H1 (cell line): ENCODE results near the gene RANBP9. TPM values are rescaled to one million over a fixed set of nuclear protein-coding genes. Genes with fewer than 3 reads are reported as not detected.

Experiments
- CTCF ChIA-PET: fragments of 300-600 bp; sonication (Branson Sonifier 250); formaldehyde crosslinking; loops from one replicate; lab custom pipeline; 2021; ENCODE audit not compliant: partially characterized antibody; lab: Charles Lee
- POLR2A ChIA-PET: fragments of 300-600 bp; sonication (Branson Sonifier 250); formaldehyde crosslinking; loops from one replicate; lab custom pipeline; 2021; ENCODE audit warnings: inconsistent platforms; ENCODE audit not compliant: partially characterized antibody; lab: Charles Lee
- DNase-seq, 2 experiments: peaks; one replicate each; pipeline versions ENCODE4 v3.0.0 to v3.0.0-alpha.2; 2010 to 2022; ENCODE audit warnings: low spot score in 2 of 2, low read depth in 1 of 2, mixed read lengths in 1 of 2
- FAIRE-seq: peaks from 2 replicates; lab custom pipeline; 2011; peaks lifted over from hg19 to GRCh38; lab: Jason Lieb, UNC
- H2AFZ ChIP-seq: 2 replicates; pipeline ENCODE4 v1.8.1; 2012; ENCODE audit warnings: low read length, inconsistent platforms
- H2AK5ac ChIP-seq: 2 replicates; pipeline ENCODE4 v1.6.1; 2013; ENCODE audit warnings: low read depth, low read length
- H2BK120ac ChIP-seq: replicated peaks from 2 replicates; pipeline ENCODE3; 2013; ENCODE audit warnings: low read depth, low read length, inconsistent platforms
- H2BK12ac ChIP-seq: 2 replicates; pipeline ENCODE4 v1.6.1; 2013; ENCODE audit warnings: low read depth, low read length
- H2BK15ac ChIP-seq: 2 replicates; pipeline ENCODE4 v1.6.1; 2013; ENCODE audit warnings: low read length
- H2BK20ac ChIP-seq: 2 replicates; pipeline ENCODE4 v1.6.1; 2013; ENCODE audit warnings: low read length
- H2BK5ac ChIP-seq: 2 replicates; pipeline ENCODE4 v1.6.1; 2013; ENCODE audit warnings: low read depth, low read length
- H3K14ac ChIP-seq: 2 replicates; pipeline ENCODE4 v1.6.1; 2013; ENCODE audit warnings: inconsistent platforms; ENCODE audit not compliant: insufficient read length
- H3K18ac ChIP-seq: 2 replicates; pipeline ENCODE4 v1.6.1; 2013; ENCODE audit warnings: low read length; ENCODE audit errors: extremely low read depth
- H3K23ac ChIP-seq: 2 replicates; pipeline ENCODE4 v1.6.1; 2013; ENCODE audit warnings: inconsistent platforms; ENCODE audit not compliant: insufficient read length
- H3K23me2 ChIP-seq: 2 replicates; pipeline ENCODE4 v1.6.1; 2013; ENCODE audit warnings: low read depth, low read length
- H3K27ac ChIP-seq: 2 replicates; pipeline ENCODE4 v1.6.1; 2011; ENCODE audit warnings: low read depth, low read length, inconsistent platforms
- H3K27me3 ChIP-seq, 4 experiments: replicated peaks in 1 of 4; 1 replicate in 1 of 4; 2 replicates in 3 of 4; pipeline versions ENCODE4 v1.6.1 to v1.8.1; 2011 to 2013; ENCODE audit warnings: low read length in 3 of 4, mild to moderate bottlenecking in 3 of 4, inconsistent platforms in 2 of 4, mixed read lengths in 2 of 4, moderate library complexity in 1 of 4; ENCODE audit not compliant: control insufficient read depth in 3 of 4, insufficient read depth in 3 of 4; ENCODE audit errors: extremely low read depth in 1 of 4
- H3K36me3 ChIP-seq, 4 experiments: 2 replicates each; pipeline versions ENCODE4 v1.6.1 to v1.8.1; 2011 to 2013; ENCODE audit warnings: mild to moderate bottlenecking in 4 of 4, low read length in 3 of 4, moderate library complexity in 2 of 4, control low read depth in 1 of 4, inconsistent platforms in 1 of 4; ENCODE audit not compliant: insufficient read depth in 4 of 4, control insufficient read depth in 2 of 4
- H3K4ac ChIP-seq: replicated peaks from 2 replicates; pipeline ENCODE3; 2013; ENCODE audit warnings: low read length, low read depth, mixed read lengths, inconsistent platforms; ENCODE audit not compliant: insufficient read length
- H3K4me1 ChIP-seq, 4 experiments: replicated peaks in 1 of 4; 1 replicate in 1 of 4; 2 replicates in 3 of 4; pipeline versions ENCODE4 v1.6.1 to v1.8.1; 2011 to 2013; ENCODE audit warnings: low read length in 3 of 4, inconsistent platforms in 2 of 4, mixed read lengths in 1 of 4; ENCODE audit not compliant: insufficient read depth in 4 of 4, control insufficient read depth in 3 of 4
- H3K4me2 ChIP-seq, 2 experiments: 2 replicates each; pipeline versions ENCODE4 v1.6.1 to v1.8.1; 2011 to 2013; ENCODE audit warnings: low read depth in 2 of 2, low read length in 2 of 2, control low read depth in 1 of 2, inconsistent platforms in 1 of 2, mild to moderate bottlenecking in 1 of 2; ENCODE audit not compliant: insufficient read depth in 1 of 2
- H3K4me3 ChIP-seq, 4 experiments: fragments of 200-600, 300-600 bp in 1 of 4; sonication (generic), shearing (Covaris generic), sonication (Bioruptor Twin) in 1 of 4; 2 replicates each; pipeline versions ENCODE4 v1.5.1 to v1.8.1; 2011 to 2016; ENCODE audit warnings: low read length in 4 of 4, low read depth in 3 of 4, control low read depth in 2 of 4, inconsistent platforms in 2 of 4, mild to moderate bottlenecking in 2 of 4, mixed read lengths in 1 of 4, moderate library complexity in 1 of 4; ENCODE audit not compliant: insufficient read depth in 2 of 4; ENCODE audit errors: extremely low read depth in 1 of 4
- H3K56ac ChIP-seq: replicated peaks from 2 replicates; pipeline ENCODE3; 2013; ENCODE audit warnings: low read depth, mild to moderate bottlenecking, mixed read lengths, low read length, inconsistent platforms; ENCODE audit not compliant: insufficient read length
- H3K79me1 ChIP-seq: 2 replicates; pipeline ENCODE4 v1.6.1; 2013; ENCODE audit warnings: low read depth, low read length, control low read depth
- H3K79me2 ChIP-seq, 2 experiments: 2 replicates each; pipeline versions ENCODE4 v1.6.1 to v1.8.1; 2012 to 2013; ENCODE audit warnings: low read length in 2 of 2, mild to moderate bottlenecking in 2 of 2, inconsistent platforms in 1 of 2; ENCODE audit not compliant: insufficient read depth in 2 of 2, control insufficient read depth in 1 of 2
- H3K9ac ChIP-seq, 4 experiments: replicated peaks in 1 of 4; 1 replicate in 1 of 4; 2 replicates in 3 of 4; pipeline versions ENCODE4 v1.6.1 to v1.8.1; 2011 to 2013; ENCODE audit warnings: low read depth in 3 of 4, low read length in 3 of 4, control low read depth in 2 of 4, mild to moderate bottlenecking in 2 of 4, moderate library complexity in 2 of 4, inconsistent platforms in 1 of 4; ENCODE audit errors: extremely low read depth in 1 of 4
- H3K9me3 ChIP-seq, 2 experiments: 2 replicates each; pipeline versions ENCODE4 v1.6.1 to v1.8.1; 2012 to 2013; ENCODE audit warnings: mild to moderate bottlenecking in 2 of 2, moderate library complexity in 2 of 2, control low read depth in 1 of 2, inconsistent platforms in 1 of 2, low read depth in 1 of 2, low read length in 1 of 2, mixed read lengths in 1 of 2; ENCODE audit not compliant: insufficient read depth in 2 of 2
- H4K20me1 ChIP-seq, 2 experiments: replicated peaks in 1 of 2; 2 replicates each; pipeline versions ENCODE3 to v1.8.1; 2011 to 2013; ENCODE audit warnings: inconsistent platforms in 2 of 2, low read length in 2 of 2, mild to moderate bottlenecking in 1 of 2; ENCODE audit not compliant: insufficient read depth in 2 of 2, control insufficient read depth in 1 of 2
- H4K5ac ChIP-seq: 2 replicates; pipeline ENCODE4 v1.6.1; 2013; ENCODE audit warnings: low read length, low read depth, mixed read lengths, inconsistent platforms; ENCODE audit not compliant: insufficient read length
- H4K8ac ChIP-seq: 2 replicates; pipeline ENCODE4 v1.8.0; 2013; ENCODE audit warnings: mild to moderate bottlenecking, moderate library complexity, low read length, inconsistent platforms; ENCODE audit not compliant: insufficient read depth; ENCODE audit errors: extremely low read depth
- H4K91ac ChIP-seq: replicated peaks from 2 replicates; pipeline ENCODE3; 2013; ENCODE audit warnings: low read length, mixed read lengths, inconsistent platforms; ENCODE audit not compliant: insufficient read length
- CBX8 ChIP-seq: fragments of 300-800, 300-1000 bp; sonication (generic); IDR thresholded peaks from 2 replicates; pipeline ENCODE4 v1.7.1; 2016; ENCODE audit warnings: low read depth, low read length, borderline replicate concordance
- CEBPB ChIP-seq: IDR thresholded peaks from 2 replicates; pipeline ENCODE4 v1.6.1; 2012; ENCODE audit warnings: low read depth, low read length
- CHD2 ChIP-seq: IDR thresholded peaks from 2 replicates; pipeline ENCODE4 v1.6.1; 2012; ENCODE audit warnings: low read length, improper control_type of control experiment
- CTBP2 ChIP-seq: IDR thresholded peaks from 2 replicates; pipeline ENCODE4 v1.7.0; 2011; ENCODE audit warnings: borderline replicate concordance, mild to moderate bottlenecking, moderate library complexity, mixed read lengths, low read length; ENCODE audit not compliant: insufficient read depth, insufficient read length
- NANOG ChIP-seq: IDR thresholded peaks from 2 replicates; pipeline ENCODE4 v1.6.1; 2011; ENCODE audit warnings: low read length, low read depth, mild to moderate bottlenecking, inconsistent platforms; ENCODE audit not compliant: insufficient read depth, poor library complexity, severe bottlenecking
- POLR2AphosphoS5 ChIP-seq: IDR thresholded peaks from 2 replicates; pipeline ENCODE4 v1.6.1; 2011; ENCODE audit warnings: low read depth, low read length
- POU5F1 ChIP-seq: IDR thresholded peaks from 2 replicates; pipeline ENCODE4 v1.6.1; 2011; ENCODE audit warnings: low read depth, mild to moderate bottlenecking, low read length, moderate library complexity
- RAD21 ChIP-seq, 2 experiments: IDR thresholded peaks in 1 of 2; conservative IDR thresholded peaks in 1 of 2; 2 replicates each; pipeline ENCODE4 v1.6.1; 2011; ENCODE audit warnings: low read depth in 2 of 2, low read length in 2 of 2, improper control_type of control experiment in 1 of 2, inconsistent platforms in 1 of 2, mild to moderate bottlenecking in 1 of 2, moderate library complexity in 1 of 2
- RFX5 ChIP-seq: IDR thresholded peaks from 2 replicates; pipeline ENCODE4 v1.6.1; 2011; ENCODE audit warnings: low read depth, low read length, improper control_type of control experiment, borderline replicate concordance
- SUZ12 ChIP-seq: fragments of 200-600 bp; sonication (generic); IDR thresholded peaks from 2 replicates; pipeline ENCODE4 v1.6.1; 2012; ENCODE audit warnings: mild to moderate bottlenecking, inconsistent platforms, low read length, moderate library complexity, mixed read lengths
- TAF1 ChIP-seq: IDR thresholded peaks from 2 replicates; pipeline ENCODE4 v1.6.1; 2011; ENCODE audit warnings: mild to moderate bottlenecking, low read depth, low read length
- USF2 ChIP-seq: IDR thresholded peaks from 2 replicates; pipeline ENCODE4 v1.6.1; 2011; ENCODE audit warnings: low read length, improper control_type of control experiment
- polyA plus RNA-seq, 7 experiments: library from polyadenylated mRNA; depleted of rRNA in 3 of 7; stranded (reverse) in 5 of 7; unstranded in 2 of 7; fragments of >200 nt in 5 of 7; fragments of 200-250 nt in 2 of 7; gene quantifications; 1 replicate in 5 of 7; 2 replicates in 1 of 7; 4 replicates in 1 of 7; pipeline versions ENCODE4 v1.2.1 to v1.2.3, GENCODE V29; 2011 to 2013; ENCODE audit warnings: missing spikeins in 2 of 7, mixed read lengths in 2 of 7
- total RNA-seq: library from RNA; stranded (reverse); fragmentation: NEBNext Ultra II Directional; extraction: Animal tissue kit (Norgen Biotek cat#: 25700); gene quantifications from 2 replicates; pipeline ENCODE4 v1.2.1, GENCODE V29; 2021

RANBP9 gene
- total and polyA plus RNA-seq, 2 of the 8 experiments (the other 6 are each of a cell fraction or from before 2014, with no cell fraction given), result 13.0 to 36.7 TPM

GRCh38 chr6:13703496-13703895, 8.1 kb downstream of the RANBP9 start:
- Histone ChIP-seq H2BK5ac (no peak overlapping the region), H3K9ac (no peak overlapping the region), H3K4me1 (peaks cover 0 to 6% (median 2%) of the 10 kb centered on the region in 4 experiments; a peak in 3 of 7 replicates), H2BK120ac (no peak overlapping the region), H3K36me3 (no peaks in the 10 kb centered on the region; a peak in 1 of 8 replicates), H4K91ac (no peak overlapping the region), H3K27me3 (no peaks in the 10 kb centered on the region), H3K9me3 (no peaks in the 10 kb centered on the region), H2AFZ (no peak overlapping the region), H4K5ac (no peak overlapping the region), H3K56ac (no peak overlapping the region), H3K23ac (no peak overlapping the region), H2AK5ac (no peak overlapping the region), H3K79me2 (peaks cover 4 to 98% of the 10 kb centered on the region in 2 experiments), H2BK20ac (no peak overlapping the region), H3K27ac (no peak overlapping the region), H3K79me1 (peaks cover 6% of the 10 kb centered on the region), H3K18ac (no peak overlapping the region), H2BK12ac (no peak overlapping the region), H3K14ac (no peak overlapping the region), H2BK15ac (no peak overlapping the region), H4K20me1 (peaks cover 0 to 9% of the 10 kb centered on the region in 2 experiments), H3K4me3 (no peak overlapping the region), H4K8ac (no peak overlapping the region), H3K4me2 (no peak overlapping the region), H3K23me2 (no peaks in the 10 kb centered on the region), H3K4ac (no peak overlapping the region)
- CTCF ChIA-PET, result interaction anchor here (0.8 to 1.5 kb wide), 2 partner anchors 66 to 88 kb away, joined by 3 read pairs; partner anchors contain the start of gene NOL7
- POLR2A ChIA-PET, result interaction anchor here (1.2 kb wide), 1 partner anchor 15 kb away, joined by 3 read pairs; no protein-coding TSS in a partner anchor
- TF ChIP-seq RFX5, result no peak
- TF ChIP-seq CBX8, result no peak
- no peak for TF ChIP-seq POLR2AphosphoS5
- no peak for TF ChIP-seq USF2
- no peak for TF ChIP-seq NANOG
- no peak for TF ChIP-seq SUZ12
- no peak for TF ChIP-seq TAF1
- no peak for TF ChIP-seq CHD2
- no peak for TF ChIP-seq RAD21 (IDR thresholded peaks at IDR 0.05 in 1 of 2, conservative IDR thresholded peaks at IDR 0.05 in 1 of 2; ENCODE audit: low read depth in 2 of 2, low read length in 2 of 2)
- TF ChIP-seq CTBP2, result no peak
- no peak for TF ChIP-seq POU5F1
- no peak for TF ChIP-seq CEBPB
- DNase-seq (no peak), FAIRE-seq (no peak)
